ENCODE data around the gene ERG.

ERG gene

GRCh38 chr21:38496224-38496623 is 2.1 kb downstream of the ERG start:
- no peak for DNase-seq (ENCODE audit: low read depth)

- DNase-seq (ENCODE audit: low read depth), result no peak
These were observed 2.6 kb downstream of the ERG start for GRCh38 chr21:38495696-38496095.

- no peak for DNase-seq (ENCODE audit: low read depth)
These were observed 3.0 kb downstream of the ERG start for GRCh38 chr21:38495242-38495641.

- DNase-seq (ENCODE audit: low read depth), result no peak
These were observed 3.6 kb downstream of the ERG start for GRCh38 chr21:38494703-38495102.

- DNase-seq (ENCODE audit: low read depth), result no peak
These were observed 4.0 kb downstream of the ERG start for GRCh38 chr21:38494251-38494642.

GRCh38 chr21:38493549-38494250 is 4.6 kb downstream of the ERG start:
- no peak for DNase-seq (ENCODE audit: low read depth)

- no peak for DNase-seq (ENCODE audit: low read depth)
These were observed 6.3 kb downstream of the ERG start for GRCh38 chr21:38492007-38492406.

- DNase-seq (ENCODE audit: low read depth), result no peak
These were observed 6.7 kb downstream of the ERG start for GRCh38 chr21:38491536-38491935.

GRCh38 chr21:38490411-38491020 is 7.8 kb downstream of the ERG start:
- no peak for DNase-seq (ENCODE audit: low read depth)

- DNase-seq (ENCODE audit: low read depth), result no peak
These were observed 8.5 kb downstream of the ERG start for GRCh38 chr21:38489729-38490128.

- no peak for DNase-seq (ENCODE audit: low read depth)
These were observed 9.0 kb downstream of the ERG start for GRCh38 chr21:38489271-38489652.

GRCh38 chr21:38488640-38489270 is 9.5 kb downstream of the ERG start:
- no peak for DNase-seq (ENCODE audit: low read depth)

GRCh38 chr21:38487901-38488639 is 10.2 kb downstream of the ERG start:
- no peak for DNase-seq (ENCODE audit: low read depth)

- no peak for DNase-seq (ENCODE audit: low read depth)
These were observed 11.6 kb downstream of the ERG start for GRCh38 chr21:38486706-38487105.

GRCh38 chr21:38486221-38486620 is 12.1 kb downstream of the ERG start:
- DNase-seq (ENCODE audit: low read depth), result peak; percentile 72

- no peak for DNase-seq (ENCODE audit: low read depth)
These were observed 18.4 kb downstream of the ERG start for GRCh38 chr21:38479641-38480525.

- peak; percentile 57 for DNase-seq (ENCODE audit: low read depth)
These were observed 19.5 kb downstream of the ERG start for GRCh38 chr21:38478782-38479181.

- DNase-seq (ENCODE audit: low read depth), result no peak
These were observed 21.1 kb downstream of the ERG start for GRCh38 chr21:38477226-38477625.

GRCh38 chr21:38476385-38476784 is 21.9 kb downstream of the ERG start:
- no peak for DNase-seq (ENCODE audit: low read depth)

- no peak for DNase-seq (ENCODE audit: low read depth)
These were observed 22.8 kb downstream of the ERG start for GRCh38 chr21:38475519-38475918.

GRCh38 chr21:38474796-38475195 is 23.5 kb downstream of the ERG start:
- DNase-seq (ENCODE audit: low read depth), result no peak

- DNase-seq (ENCODE audit: low read depth), result no peak
These were observed 24.2 kb downstream of the ERG start for GRCh38 chr21:38474124-38474523.
